Smooth muscle cell (in vitro differentiated cells): ENCODE measurements around the gene DNM3. TPM values are rescaled to one million over a fixed set of nuclear protein-coding genes. Genes with fewer than 3 reads are reported as not detected.
"Not testable (repeated sequence)": the region's sequence is repeated elsewhere in the genome, so short reads cannot be mapped to it uniquely, and the experiment has no call there.

Experiments used
- DNase-seq: peaks from one replicate; lab custom pipeline; 2025; ENCODE audit not compliant: unreplicated experiment; lab: John Stamatoyannopoulos, UW
- H2AFZ ChIP-seq: fragments of 200-600 bp; sonication (generic); 2 replicates; pipeline ENCODE4 v1.6.0; 2016; ENCODE audit warnings: antibody characterized with exemption, low read depth, mild to moderate bottlenecking
- H3F3A ChIP-seq: fragments of 200-600 bp; sonication (generic); 2 replicates; pipeline ENCODE4 v1.6.0; 2017; ENCODE audit warnings: antibody characterized with exemption, low read depth
- H3K27ac ChIP-seq: fragments of 200-600 bp; sonication (generic); 2 replicates; pipeline ENCODE4 v1.5.1; 2016; ENCODE audit warnings: low read depth, mild to moderate bottlenecking
- H3K27me3 ChIP-seq: fragments of 200-600 bp; sonication (generic); 2 replicates; pipeline ENCODE4 v1.6.1; 2016; ENCODE audit warnings: low read depth, mild to moderate bottlenecking
- H3K36me3 ChIP-seq: fragments of 200-600 bp; sonication (generic); 2 replicates; pipeline ENCODE4 v1.5.1; 2016; ENCODE audit warnings: low read depth
- H3K4me1 ChIP-seq: fragments of 200-600 bp; sonication (generic); 2 replicates; pipeline ENCODE4 v1.5.1; 2016; ENCODE audit warnings: low read depth
- H3K4me2 ChIP-seq: fragments of 200-600 bp; sonication (generic); 2 replicates; pipeline ENCODE4 v1.6.0; 2016; ENCODE audit warnings: mild to moderate bottlenecking
- H3K4me3 ChIP-seq: fragments of 200-600 bp; sonication (generic); 2 replicates; pipeline ENCODE4 v1.5.1; 2016; ENCODE audit warnings: mild to moderate bottlenecking
- H3K79me2 ChIP-seq: fragments of 200-600 bp; sonication (generic); 2 replicates; pipeline ENCODE4 v1.6.0; 2016; ENCODE audit warnings: low read depth, mild to moderate bottlenecking
- H3K9ac ChIP-seq: fragments of 200-600 bp; sonication (generic); 2 replicates; pipeline ENCODE4 v1.6.0; 2016; ENCODE audit warnings: low read depth
- H3K9me3 ChIP-seq: fragments of 200-600 bp; sonication (generic); replicated peaks from 2 replicates; pipeline ENCODE4 v1.5.1; 2016; ENCODE audit warnings: low read depth
- H4K20me1 ChIP-seq: fragments of 200-600 bp; sonication (generic); 2 replicates; pipeline ENCODE4 v1.6.0; 2016; ENCODE audit warnings: low read depth
- WGBS: methylation state at CpG from one replicate; pipeline ENCODE4 v1.1.7; 2016; ENCODE audit warnings: low lambda C conversion rate; 5-methylcytosine and 5-hydroxymethylcytosine counted together
- polyA plus RNA-seq: library from polyadenylated mRNA; unstranded; fragments of >200 nt; fragmentation: Nextera tagmentation; extraction: Ambion mirVana; gene quantifications from 2 replicates; pipeline ENCODE4 v1.2.1, GENCODE V29; 2016
- total RNA-seq: library from RNA; depleted of rRNA; stranded (reverse); fragments of >200 nt; gene quantifications from 2 replicates; pipeline ENCODE4 v1.2.3, GENCODE V29; 2014
- TF ChIP-seq, protein P1 (sequence below): fragments of 200-600 bp; sonication (generic); IDR thresholded peaks from 2 replicates; pipeline ENCODE4 v1.5.1; 2017; ENCODE audit warnings: borderline replicate concordance, mild to moderate bottlenecking, antibody characterized with exemption; ENCODE audit not compliant: insufficient read depth, poor library complexity, severe bottlenecking

The DNM3 gene
- total and polyA plus RNA-seq, 2 experiments from 2014 or later: 1.7 to 3.0 TPM

DNA sequence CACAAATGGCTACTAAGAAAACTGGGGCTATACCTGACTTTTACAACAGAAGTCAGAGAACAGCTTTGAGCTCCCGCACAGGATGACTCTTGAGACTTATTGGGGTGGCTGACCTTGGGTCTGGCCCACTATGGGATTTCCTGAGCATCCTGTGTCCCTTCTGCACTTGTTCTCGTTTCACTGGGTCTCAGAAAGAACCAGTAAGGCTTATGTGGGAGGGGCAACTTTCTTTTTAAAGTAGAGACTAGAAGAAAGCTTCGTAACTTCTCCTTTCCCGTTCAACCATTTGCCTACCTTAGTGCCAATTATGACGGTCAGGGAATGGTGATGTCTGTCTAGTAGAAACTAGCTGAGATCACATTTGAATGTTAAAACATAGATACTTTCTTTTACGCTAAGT lies 519.7 kb downstream of the DNM3 start:
- no peaks in the 10 kb centered on the region for H3K9me3 ChIP-seq
- peak overlapping the region; percentile 99 for H3K27ac ChIP-seq
- peak overlapping the region; percentile 83 for H3K4me2 ChIP-seq
- peak overlapping the region; percentile 95 for H3K9ac ChIP-seq
- H3K4me1 ChIP-seq: peaks cover 53% of the 10 kb centered on the region
- DNase-seq: no peak
- H4K20me1 ChIP-seq: no peaks in the 10 kb centered on the region
- H3K36me3 ChIP-seq: no peaks in the 10 kb centered on the region
- H3K4me3 ChIP-seq: no peak overlapping the region
- 68% methylated on average over 6 of the region's 6 CpGs for WGBS
- no peaks in the 10 kb centered on the region for H3K79me2 ChIP-seq
- H3F3A ChIP-seq: peaks cover 41% of the 10 kb centered on the region
- TF ChIP-seq, protein P1, sequence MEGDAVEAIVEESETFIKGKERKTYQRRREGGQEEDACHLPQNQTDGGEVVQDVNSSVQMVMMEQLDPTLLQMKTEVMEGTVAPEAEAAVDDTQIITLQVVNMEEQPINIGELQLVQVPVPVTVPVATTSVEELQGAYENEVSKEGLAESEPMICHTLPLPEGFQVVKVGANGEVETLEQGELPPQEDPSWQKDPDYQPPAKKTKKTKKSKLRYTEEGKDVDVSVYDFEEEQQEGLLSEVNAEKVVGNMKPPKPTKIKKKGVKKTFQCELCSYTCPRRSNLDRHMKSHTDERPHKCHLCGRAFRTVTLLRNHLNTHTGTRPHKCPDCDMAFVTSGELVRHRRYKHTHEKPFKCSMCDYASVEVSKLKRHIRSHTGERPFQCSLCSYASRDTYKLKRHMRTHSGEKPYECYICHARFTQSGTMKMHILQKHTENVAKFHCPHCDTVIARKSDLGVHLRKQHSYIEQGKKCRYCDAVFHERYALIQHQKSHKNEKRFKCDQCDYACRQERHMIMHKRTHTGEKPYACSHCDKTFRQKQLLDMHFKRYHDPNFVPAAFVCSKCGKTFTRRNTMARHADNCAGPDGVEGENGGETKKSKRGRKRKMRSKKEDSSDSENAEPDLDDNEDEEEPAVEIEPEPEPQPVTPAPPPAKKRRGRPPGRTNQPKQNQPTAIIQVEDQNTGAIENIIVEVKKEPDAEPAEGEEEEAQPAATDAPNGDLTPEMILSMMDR: no peak
- H3K27me3 ChIP-seq: no peaks in the 10 kb centered on the region
- H2AFZ ChIP-seq: peak overlapping the region; percentile 78

DNA sequence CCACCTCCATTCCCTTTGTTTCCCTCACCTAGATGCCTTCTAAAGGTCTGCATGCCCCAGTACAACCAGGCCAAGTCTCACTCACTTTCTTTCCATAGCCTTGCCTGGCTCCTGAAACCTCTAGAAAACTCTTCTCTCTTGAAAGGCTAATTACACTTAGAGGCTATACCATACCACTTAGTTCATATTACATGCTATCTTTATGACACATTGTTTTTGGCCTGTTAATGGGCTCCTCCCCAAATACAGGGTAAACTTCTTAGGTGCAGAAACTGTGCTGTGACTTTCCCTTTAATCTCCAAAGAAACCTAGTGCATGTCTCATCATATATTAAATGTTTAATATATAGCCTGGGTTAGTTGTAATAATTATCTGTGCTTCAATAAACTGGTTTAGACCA lies 522.6 kb downstream of the DNM3 start:
- Histone ChIP-seq H2AFZ (no peak overlapping the region), H3K9ac (no peak overlapping the region), H3K27me3 (no peaks in the 10 kb centered on the region), H3K4me3 (no peak overlapping the region), H3K79me2 (no peaks in the 10 kb centered on the region), H3K9me3 (peaks cover 8% of the 10 kb centered on the region), H3K36me3 (peaks cover 16% of the 10 kb centered on the region), H4K20me1 (no peaks in the 10 kb centered on the region), H3K4me1 (peaks cover 24% of the 10 kb centered on the region), H3K4me2 (no peak overlapping the region), H3K27ac (no peak overlapping the region), H3F3A (peaks cover 26% of the 10 kb centered on the region)
- DNase-seq: no peak
- TF ChIP-seq, protein P1: no peak

DNA sequence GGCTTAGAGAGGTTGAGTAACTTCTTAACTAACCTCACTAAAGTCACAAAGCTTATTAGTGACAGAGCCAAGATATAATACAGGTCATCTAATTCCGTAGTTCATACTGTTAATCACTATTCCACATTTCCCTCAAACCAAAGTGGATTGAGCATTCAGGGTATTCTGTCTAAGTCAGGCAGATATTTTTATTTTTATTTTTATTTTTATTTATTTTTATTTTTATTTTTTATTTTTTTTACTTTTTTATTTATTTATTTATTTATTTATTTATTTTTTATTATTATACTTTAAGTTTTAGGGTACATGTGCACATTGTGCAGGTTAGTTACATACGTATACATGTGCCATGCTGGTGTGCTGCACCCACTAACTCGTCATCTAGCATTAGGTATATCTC lies 530.3 kb downstream of the DNM3 start:
- not testable (repeated sequence) for H3K79me2 ChIP-seq, H3K27ac ChIP-seq, H3K4me2 ChIP-seq, H3K27me3 ChIP-seq, DNase-seq, H3K9me3 ChIP-seq, H3K4me1 ChIP-seq, H2AFZ ChIP-seq, H3K9ac ChIP-seq, H3K4me3 ChIP-seq, H4K20me1 ChIP-seq, H3F3A ChIP-seq
- WGBS: 93% methylated on average over 3 of the region's 3 CpGs
- peaks cover 11% of the 10 kb centered on the region for H3K36me3 ChIP-seq

DNA sequence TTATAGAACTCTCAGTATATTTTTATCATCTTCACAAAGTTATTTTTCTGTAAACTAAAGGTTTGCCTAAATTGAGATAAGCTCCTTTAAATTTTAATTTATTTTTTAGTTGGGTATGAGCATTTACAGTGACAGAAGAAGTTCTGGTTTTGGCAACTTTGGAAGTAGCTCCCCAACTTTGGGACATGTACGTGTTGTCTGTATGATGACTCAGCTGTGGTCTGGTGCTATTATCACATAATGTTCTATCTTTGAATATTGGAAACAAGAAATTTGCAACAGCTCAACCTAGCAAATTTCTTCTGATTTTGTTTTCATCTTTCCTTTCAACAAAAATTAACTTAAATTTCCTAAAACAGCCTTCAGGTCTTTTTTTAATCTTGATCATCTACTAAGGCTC lies 532.6 kb downstream of the DNM3 start:
- H3K27ac ChIP-seq: peak overlapping the region; percentile 61
- no peaks in the 10 kb centered on the region for H3K79me2 ChIP-seq
- H3K4me2 ChIP-seq: peak overlapping the region; percentile 18
- H3K4me1 ChIP-seq: peaks cover 9% of the 10 kb centered on the region
- H4K20me1 ChIP-seq: no peaks in the 10 kb centered on the region
- no peak overlapping the region for H3K4me3 ChIP-seq
- no peak overlapping the region for H3K9ac ChIP-seq
- peak overlapping the region; percentile 20 for H2AFZ ChIP-seq
- H3K36me3 ChIP-seq: no peaks in the 10 kb centered on the region
- H3K27me3 ChIP-seq: no peaks in the 10 kb centered on the region
- peaks cover 6% of the 10 kb centered on the region for H3F3A ChIP-seq
- TF ChIP-seq, protein P1: no peak
- no peak for DNase-seq
- 0% methylated on average over 1 of the region's 1 CpG for WGBS
- no peaks in the 10 kb centered on the region for H3K9me3 ChIP-seq
